T-helper 17 cell (primary cell): Measurements from ENCODE around the gene ORM1. TPM values are rescaled to one million over a fixed set of nuclear protein-coding genes. Genes with fewer than 3 reads are reported as not detected.

Source experiments
- ATAC-seq: fragments of 150-1000 bp; cut with Tn5 transposase; 2 replicates; pipeline ENCODE4 v1.10.0; 2021; ENCODE audit warnings: mild to moderate bottlenecking, moderate library complexity
- DNase-seq, 3 donors: peaks; one replicate each; pipeline versions ENCODE4 v3.0.0 to v3.0.0-alpha.2; 2020 to 2021
- H3K9me3 ChIP-seq: one replicate; pipeline ENCODE4 v1.7.0; 2013; ENCODE audit warnings: low read length, mild to moderate bottlenecking; ENCODE audit not compliant: control insufficient read depth, poor library complexity, severe bottlenecking
- H3K27ac Mint-ChIP-seq: one replicate; pipeline ENCODE4 v1.8.0; 2022; ENCODE audit warnings: mild to moderate bottlenecking, moderate library complexity, mixed read lengths
- H3K27me3 Mint-ChIP-seq: one replicate; pipeline ENCODE4 v1.8.0; 2022; ENCODE audit warnings: mixed read lengths
- H3K36me3 Mint-ChIP-seq: one replicate; pipeline ENCODE4 v1.8.0; 2022; ENCODE audit warnings: low read depth, mixed read lengths
- H3K4me1 Mint-ChIP-seq: one replicate; pipeline ENCODE4 v1.8.0; 2022; ENCODE audit warnings: mild to moderate bottlenecking, mixed read lengths
- H3K4me3 Mint-ChIP-seq: one replicate; pipeline ENCODE4 v1.8.0; 2022; ENCODE audit warnings: mild to moderate bottlenecking, moderate library complexity, mixed read lengths
- total RNA-seq, 4 donors: library from RNA in 2 of 4; stranded (reverse) in 2 of 4; gene quantifications; one replicate each; pipeline ENCODE4 v1.2.3 and lab custom pipeline; 2022 to 2026

Gene ORM1
- total RNA-seq, 2 donors from 2014 or later, result not detected

- Mint-ChIP-seq H3K27ac (peak overlapping the region; percentile 67), H3K4me1 (peaks cover 4% of the 10 kb centered on the region), H3K27me3 (peaks cover 7% of the 10 kb centered on the region), H3K4me3 (peak overlapping the region; percentile 45), H3K36me3 (peaks cover 9% of the 10 kb centered on the region)
- DNase-seq, result peak; percentile 48 to 65 (median 49)
- peak; percentile 54 for ATAC-seq
- H3K9me3 ChIP-seq, result peaks cover 3% of the 10 kb centered on the region
Measured at GRCh38 chr9:114291064-114291474, 31.8 kb upstream of the ORM1 start.

DNA sequence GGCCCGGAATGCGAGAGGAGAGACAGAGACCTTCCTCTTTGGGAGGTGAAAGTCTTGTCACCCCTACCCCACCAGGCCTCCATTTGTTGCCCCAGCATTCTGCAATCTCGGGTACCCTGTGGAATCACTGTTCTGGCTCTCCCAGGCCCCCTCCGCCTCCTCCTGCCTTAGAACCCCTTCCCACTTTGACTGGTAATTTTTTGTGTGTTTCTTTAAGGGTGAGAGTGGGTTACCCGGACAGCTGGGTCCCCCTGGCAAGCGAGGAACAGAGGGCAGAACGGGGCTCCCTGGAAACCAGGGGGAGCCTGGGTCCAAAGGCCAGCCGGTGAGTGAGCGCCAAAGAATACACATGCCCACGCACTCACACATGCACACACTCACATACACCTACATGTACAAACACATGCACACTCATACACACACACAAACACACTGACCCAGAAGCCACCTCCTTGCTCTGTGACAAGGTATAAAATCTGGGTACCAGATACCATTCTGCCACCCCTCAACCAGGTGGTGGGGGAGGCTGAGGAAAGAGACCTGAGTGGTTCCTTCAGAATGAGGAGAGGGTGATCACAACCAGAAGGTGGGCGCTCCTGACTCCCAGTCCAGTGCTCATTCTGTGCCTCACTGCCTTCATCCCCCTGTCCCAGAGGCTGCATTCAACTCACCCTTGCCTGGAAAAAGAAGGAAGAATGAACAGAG is 30.9 kb upstream of the ORM1 start:
- no peak overlapping the region for H3K27ac Mint-ChIP-seq
- peaks cover 9% of the 10 kb centered on the region for H3K36me3 Mint-ChIP-seq
- DNase-seq (no peak), ATAC-seq (no peak)
- H3K9me3 ChIP-seq, result peaks cover 3% of the 10 kb centered on the region
- H3K4me3 Mint-ChIP-seq, result no peak overlapping the region
- H3K4me1 Mint-ChIP-seq, result peaks cover 4% of the 10 kb centered on the region
- peaks cover 7% of the 10 kb centered on the region for H3K27me3 Mint-ChIP-seq

GRCh38 chr9:114294664-114295063 is 28.2 kb upstream of the ORM1 start:
- peaks cover 7% of the 10 kb centered on the region for H3K27me3 Mint-ChIP-seq
- no peak for ATAC-seq
- no peak overlapping the region for H3K4me3 Mint-ChIP-seq
- H3K4me1 Mint-ChIP-seq, result peaks cover 4% of the 10 kb centered on the region
- peaks cover 9% of the 10 kb centered on the region for H3K36me3 Mint-ChIP-seq
- peaks cover 3% of the 10 kb centered on the region for H3K9me3 ChIP-seq
- no peak for DNase-seq
- H3K27ac Mint-ChIP-seq, result no peak overlapping the region

GRCh38 chr9:114296338-114296737 is 26.6 kb upstream of the ORM1 start:
- Mint-ChIP-seq H3K36me3 (peaks cover 10% of the 10 kb centered on the region), H3K4me1 (no peaks in the 10 kb centered on the region), H3K27me3 (peaks cover under 1% of the 10 kb centered on the region), H3K4me3 (no peak overlapping the region), H3K27ac (no peak overlapping the region)
- DNase-seq (no peak), ATAC-seq (no peak)
- H3K9me3 ChIP-seq, result peaks cover 3% of the 10 kb centered on the region

GRCh38 chr9:114299286-114300152 is 23.4 kb upstream of the ORM1 start:
- H3K36me3 Mint-ChIP-seq, result peaks cover 7% of the 10 kb centered on the region
- no peaks in the 10 kb centered on the region for H3K4me1 Mint-ChIP-seq
- no peaks in the 10 kb centered on the region for H3K27me3 Mint-ChIP-seq
- H3K4me3 Mint-ChIP-seq, result no peak overlapping the region
- DNase-seq (no peak), ATAC-seq (no peak)
- peaks cover 3% of the 10 kb centered on the region for H3K9me3 ChIP-seq
- no peak overlapping the region for H3K27ac Mint-ChIP-seq

GRCh38 chr9:114300153-114300845 is 22.6 kb upstream of the ORM1 start:
- Mint-ChIP-seq H3K4me1 (no peaks in the 10 kb centered on the region), H3K4me3 (no peak overlapping the region), H3K27me3 (peaks cover under 1% of the 10 kb centered on the region), H3K27ac (no peak overlapping the region), H3K36me3 (peaks cover 7% of the 10 kb centered on the region)
- peaks cover 3% of the 10 kb centered on the region for H3K9me3 ChIP-seq
- DNase-seq, result no peak
- ATAC-seq, result no peak

GRCh38 chr9:114300846-114301797 is 21.8 kb upstream of the ORM1 start:
- no peaks in the 10 kb centered on the region for H3K9me3 ChIP-seq
- Mint-ChIP-seq H3K27me3 (peaks cover 9% of the 10 kb centered on the region), H3K27ac (no peak overlapping the region), H3K36me3 (peaks cover 4% of the 10 kb centered on the region), H3K4me1 (peaks cover 4% of the 10 kb centered on the region), H3K4me3 (no peak overlapping the region)
- no peak for ATAC-seq
- no peak for DNase-seq

DNA sequence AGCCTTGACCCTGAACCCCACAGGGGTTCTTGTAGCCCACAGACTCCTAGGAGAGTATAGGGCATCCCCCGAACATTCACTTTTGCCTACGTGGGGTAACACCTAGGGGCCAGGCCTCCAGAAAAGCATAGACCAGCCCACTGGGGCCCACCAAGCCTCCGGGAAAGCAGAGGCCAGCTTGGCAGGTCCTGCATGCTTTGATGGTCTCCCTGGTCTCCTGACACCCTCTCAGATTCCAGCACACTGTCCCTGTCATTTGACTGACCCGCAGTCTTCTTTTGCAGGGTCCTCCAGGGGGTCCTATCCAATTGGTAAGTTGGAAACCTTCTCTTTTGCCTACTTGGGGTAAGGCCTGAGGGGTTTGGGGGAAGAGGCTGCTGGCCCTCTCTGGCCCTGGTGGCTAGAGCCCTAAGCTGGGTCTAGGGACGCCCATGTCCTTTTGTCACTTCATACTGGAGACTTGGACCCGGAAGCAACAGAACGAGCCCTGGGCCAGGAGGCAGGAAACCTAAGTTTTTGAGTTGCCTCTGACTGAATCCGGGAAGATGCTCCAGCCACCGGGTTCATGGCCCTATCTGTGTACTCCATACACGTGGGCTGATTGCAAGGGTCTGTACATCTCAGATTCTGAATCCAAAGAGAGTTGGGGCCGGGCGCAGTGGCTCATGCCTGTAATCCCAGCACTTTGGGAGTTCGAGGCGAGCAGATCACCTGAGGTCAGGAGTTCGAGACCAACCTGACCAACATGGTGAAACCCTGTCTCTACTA is 20.9 kb upstream of the ORM1 start:
- Mint-ChIP-seq H3K36me3 (peaks cover 4% of the 10 kb centered on the region), H3K27ac (no peak overlapping the region), H3K27me3 (peaks cover 12% of the 10 kb centered on the region), H3K4me1 (peaks cover 4% of the 10 kb centered on the region), H3K4me3 (no peak overlapping the region)
- no peak for ATAC-seq
- no peaks in the 10 kb centered on the region for H3K9me3 ChIP-seq
- no peak for DNase-seq

GRCh38 chr9:114302727-114303126 is 20.2 kb upstream of the ORM1 start:
- Mint-ChIP-seq H3K36me3 (peaks cover 4% of the 10 kb centered on the region), H3K27me3 (peaks cover 12% of the 10 kb centered on the region), H3K4me1 (peaks cover 4% of the 10 kb centered on the region), H3K27ac (no peak overlapping the region), H3K4me3 (no peak overlapping the region)
- H3K9me3 ChIP-seq, result no peaks in the 10 kb centered on the region
- ATAC-seq (no peak), DNase-seq (no peak)

- Mint-ChIP-seq H3K4me3 (no peak overlapping the region), H3K4me1 (peaks cover 4% of the 10 kb centered on the region), H3K27me3 (peaks cover 12% of the 10 kb centered on the region), H3K36me3 (peaks cover 4% of the 10 kb centered on the region), H3K27ac (no peak overlapping the region)
- no peaks in the 10 kb centered on the region for H3K9me3 ChIP-seq
- no peak for DNase-seq
- no peak for ATAC-seq
Measured at GRCh38 chr9:114303571-114303970, 19.3 kb upstream of the ORM1 start.

DNA sequence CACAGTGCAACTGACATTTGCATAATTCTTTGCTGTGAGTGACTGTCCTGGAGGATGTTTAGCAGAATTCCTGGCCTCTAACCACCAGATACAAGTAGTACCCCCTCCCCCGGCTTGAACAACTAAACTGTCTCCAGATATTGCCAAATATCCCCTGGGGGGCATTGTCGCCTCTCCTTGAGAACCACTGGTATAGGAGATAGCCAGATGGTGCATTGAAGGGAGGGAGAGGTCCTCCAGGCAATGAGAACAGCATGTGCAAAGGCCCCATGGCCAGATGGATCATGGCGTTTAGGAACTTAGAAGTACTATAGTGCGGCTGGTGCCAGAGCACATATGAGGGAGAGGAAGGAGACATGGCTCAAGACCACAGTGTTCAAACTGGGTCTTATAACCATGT is 18.9 kb upstream of the ORM1 start:
- H3K36me3 Mint-ChIP-seq, result peaks cover 4% of the 10 kb centered on the region
- no peak for ATAC-seq
- no peak overlapping the region for H3K27ac Mint-ChIP-seq
- peaks cover 12% of the 10 kb centered on the region for H3K27me3 Mint-ChIP-seq
- DNase-seq, result no peak
- peaks cover 4% of the 10 kb centered on the region for H3K4me1 Mint-ChIP-seq
- no peaks in the 10 kb centered on the region for H3K9me3 ChIP-seq
- no peak overlapping the region for H3K4me3 Mint-ChIP-seq
